K562 (cell line): ENCODE measurements around the gene PIMREG. TPM values are rescaled to one million over a fixed set of nuclear protein-coding genes. Genes with fewer than 3 reads are reported as not detected.
A peak's percentile ranks its signal among the peaks of the same experiment; 100 is the strongest.

Experiments
- ATAC-seq: fragments of 200-7000 bp; cut with Tn5 transposase; 3 replicates; pipeline ENCODE4 v1.9.1; 2020; ENCODE audit warnings: moderate library complexity
- BruUV-seq: library from RNA; stranded (reverse); fragments of 400-500 nt; replicated peaks from 2 replicates; lab custom pipeline; 2021; lab: Mats Ljungman, UMichigan
- CTCF ChIA-PET: fragments of 300-600 bp; formaldehyde crosslinking; extraction: SDS; loops from one replicate; lab custom pipeline; 2021; ENCODE audit warnings: low intra/inter-chr PET ratio; lab: Yijun Ruan, JAX
- POLR2A ChIA-PET: fragments of 300-600, 350-650 bp; sonication (Branson Sonifier 250); formaldehyde crosslinking; extraction: SDS; loops from one replicate; lab custom pipeline; 2021; ENCODE audit warnings: antibody characterized with exemption, inconsistent platforms; lab: Yijun Ruan, JAX
- DNase-seq, 4 experiments: peaks; one replicate each; pipeline versions ENCODE4 v3.0.0 to v3.0.0-alpha.2; 2011 to 2018; ENCODE audit warnings: low spot score in 3 of 4, mixed read lengths in 3 of 4; ENCODE audit errors: extremely low read depth in 1 of 4
- FAIRE-seq: peaks from 2 replicates; lab custom pipeline; 2011; peaks lifted over from hg19 to GRCh38; lab: Jason Lieb, UNC
- H2AFZ ChIP-seq: 2 replicates; pipeline ENCODE4 v1.6.0; 2011; ENCODE audit warnings: low read depth, low read length, control low read depth, inconsistent platforms
- H3K27ac ChIP-seq: fragments of 200-600 bp; 3 replicates; pipeline ENCODE4 v1.8.0; 2011; ENCODE audit warnings: low read depth, mild to moderate bottlenecking, control low read depth, inconsistent platforms, low read length, moderate library complexity, mixed read lengths; ENCODE audit errors: extremely low read depth
- H3K27me3 ChIP-seq, 2 experiments: fragments of 300-600 bp in 1 of 2; 2 replicates in 1 of 2; 3 replicates in 1 of 2; pipeline versions ENCODE4 v1.6.0 to v1.8.0; 2011; ENCODE audit warnings: inconsistent platforms in 2 of 2, low read length in 2 of 2, mild to moderate bottlenecking in 1 of 2, mixed read lengths in 1 of 2, moderate library complexity in 1 of 2; ENCODE audit not compliant: control insufficient read depth in 2 of 2, insufficient read depth in 2 of 2
- H3K36me3 ChIP-seq: fragments of 300-600 bp; 3 replicates; pipeline ENCODE4 v1.8.0; 2011; ENCODE audit warnings: mild to moderate bottlenecking, low read length, inconsistent platforms; ENCODE audit not compliant: control insufficient read depth, insufficient read depth
- H3K4me1 ChIP-seq, 2 experiments: fragments of 200-600 bp in 1 of 2; replicated peaks in 1 of 2; 2 replicates in 1 of 2; 3 replicates in 1 of 2; pipeline versions ENCODE4 v1.5.1 to v1.8.0; 2011; ENCODE audit warnings: inconsistent platforms in 2 of 2, low read length in 2 of 2, mild to moderate bottlenecking in 1 of 2, mixed read lengths in 1 of 2, moderate library complexity in 1 of 2; ENCODE audit not compliant: control insufficient read depth in 2 of 2, insufficient read depth in 2 of 2
- H3K4me2 ChIP-seq: 2 replicates; pipeline ENCODE4 v1.6.1; 2011; ENCODE audit warnings: low read length, control low read depth, inconsistent platforms, mixed read lengths; ENCODE audit not compliant: insufficient read depth
- H3K4me3 ChIP-seq: fragments of 200-600 bp; sonication (generic), shearing (Covaris generic); 2 replicates; pipeline ENCODE4 v1.5.1; 2016; ENCODE audit warnings: control low read depth, inconsistent platforms
- H3K79me2 ChIP-seq: fragments of 200-600 bp; 3 replicates; pipeline ENCODE4 v1.8.0; 2011; ENCODE audit warnings: low read length, inconsistent platforms; ENCODE audit not compliant: control insufficient read depth, insufficient read depth
- H3K9ac ChIP-seq, 2 experiments: 2 replicates each; pipeline versions ENCODE4 v1.6.0 to v1.6.1; 2011; ENCODE audit warnings: low read depth in 2 of 2, low read length in 2 of 2, control low read depth in 1 of 2, inconsistent platforms in 1 of 2, mild to moderate bottlenecking in 1 of 2, mixed read lengths in 1 of 2; ENCODE audit not compliant: insufficient read depth in 1 of 2
- H3K9me1 ChIP-seq: one replicate; pipeline ENCODE4 v1.6.0; 2011; ENCODE audit warnings: inconsistent platforms, mild to moderate bottlenecking, low read length, moderate library complexity; ENCODE audit not compliant: control insufficient read depth, insufficient read depth
- H3K9me3 ChIP-seq: replicated peaks from 2 replicates; pipeline ENCODE4 v1.5.1; 2011; ENCODE audit warnings: low read depth, low read length, inconsistent platforms; ENCODE audit not compliant: control insufficient read depth, insufficient read depth
- H4K20me1 ChIP-seq: replicated peaks from 2 replicates; pipeline ENCODE4 v1.6.1; 2011; ENCODE audit warnings: low read length, inconsistent platforms, mixed read lengths; ENCODE audit not compliant: control insufficient read depth, insufficient read depth
- BACH1 ChIP-seq: fragments of 200-800 bp; sonication (Bioruptor generic); IDR thresholded peaks from 2 replicates; pipeline ENCODE4 v1.6.1; 2016; ENCODE audit warnings: missing genetic modification characterization, missing compliant biosample characterization
- E2F8 ChIP-seq: fragments of 450-650 bp; IDR thresholded peaks from 2 replicates; pipeline ENCODE4 v1.7.1; 2018; ENCODE audit warnings: mild to moderate bottlenecking, low read depth; ENCODE audit not compliant: partially characterized antibody
- FOXJ2 ChIP-seq: fragments of 200-800 bp; sonication (Bioruptor generic); IDR thresholded peaks from 2 replicates; pipeline ENCODE4 v1.6.1; 2016; ENCODE audit warnings: missing genetic modification characterization, missing compliant biosample characterization
- GMEB1 ChIP-seq: fragments of 250-450 bp; sonication (Bioruptor Pico); IDR thresholded peaks from 2 replicates; pipeline ENCODE4 v1.4.0; 2020; ENCODE audit warnings: mild to moderate bottlenecking
- IRF2 ChIP-seq: sonication (generic); formaldehyde crosslinking; IDR thresholded peaks from 2 replicates; pipeline ENCODE4 v1.8.1; 2022; ENCODE audit warnings: mild to moderate bottlenecking, missing genetic modification reagents
- KDM5B ChIP-seq: fragments of 200-600 bp; sonication (generic); IDR thresholded peaks from 2 replicates; pipeline ENCODE4 v1.6.1; 2012; ENCODE audit warnings: low read depth, mild to moderate bottlenecking, moderate library complexity, low read length, control low read depth, inconsistent platforms; ENCODE audit not compliant: insufficient replicate concordance
- MAFG ChIP-seq: fragments of 450-650 bp; conservative IDR thresholded peaks from 2 replicates; pipeline ENCODE4 v1.6.1; 2016; ENCODE audit warnings: missing genetic modification characterization, missing compliant biosample characterization
- NFIC ChIP-seq: fragments of 450-650 bp; IDR thresholded peaks from 2 replicates; pipeline ENCODE4 v1.6.1; 2017; ENCODE audit warnings: mild to moderate bottlenecking, inconsistent platforms
- STAT5A ChIP-seq: IDR thresholded peaks from 2 replicates; pipeline ENCODE4 v1.6.1; 2012; ENCODE audit warnings: low read length, inconsistent platforms, borderline replicate concordance
- TCF3 ChIP-seq: sonication (generic); formaldehyde crosslinking; IDR thresholded peaks from 2 replicates; pipeline ENCODE4 v1.4.0; 2020; ENCODE audit warnings: mild to moderate bottlenecking, missing genetic modification reagents
- ZNF311 ChIP-seq: fragments of 250-450 bp; sonication (Bioruptor Pico); IDR thresholded peaks from 2 replicates; pipeline ENCODE4 v1.4.0; 2020; ENCODE audit warnings: mild to moderate bottlenecking, moderate library complexity
- ZNF707 ChIP-seq: fragments of 250-450 bp; sonication (Bioruptor Pico); conservative IDR thresholded peaks from 2 replicates; pipeline ENCODE4 v1.8.0; 2022; ENCODE audit warnings: inconsistent platforms, mild to moderate bottlenecking, moderate library complexity
- ZNF780A ChIP-seq: fragments of 250-450 bp; sonication (Bioruptor Pico); IDR thresholded peaks from 2 replicates; pipeline ENCODE4 v1.5.0; 2021; ENCODE audit warnings: mild to moderate bottlenecking
- WGBS: fragments of 100-300 bp; shearing (Covaris generic); methylation state at CpG from one replicate; pipeline ENCODE4 v1.1.6; 2016; ENCODE audit warnings: low coverage, mixed read lengths; ENCODE audit not compliant: insufficient coverage; ENCODE audit errors: missing lambda C conversion rate; 5-methylcytosine and 5-hydroxymethylcytosine counted together
- in situ Hi-C: fragments of 300-500 bp; cut with MboI; formaldehyde crosslinking; loops from 4 replicates; pipeline ENCODE4 v1.15.0; 2018; ENCODE audit warnings: inconsistent platforms, mixed read lengths
- intact Hi-C: fragments of 100-400 bp; cut with micrococcal nuclease; formaldehyde crosslinking; loops from 2 replicates; pipeline ENCODE4 v1.14.2; 2022
- polyA plus RNA-seq, 8 experiments: library from polyadenylated mRNA; depleted of rRNA in 4 of 8; stranded (reverse) in 5 of 8; unstranded in 3 of 8; fragments of >200 nt; fragmentation: Nextera tagmentation in 2 of 8; fragmentation: Illumina TruSeq in 1 of 8; extraction: Ambion mirVana in 2 of 8; extraction: Trizol in 1 of 8; gene quantifications; 2 replicates each; pipeline versions ENCODE4 v1.2.1 to v1.2.3, GENCODE V29; 2011 to 2014; ENCODE audit warnings: inconsistent platforms in 1 of 8, missing spikeins in 1 of 8
- total RNA-seq, 7 experiments: library from RNA; depleted of rRNA in 6 of 7; stranded (reverse); fragments of >200 nt in 6 of 7; fragmentation: Illumina TruSeq in 2 of 7; extraction: Trizol in 2 of 7; gene quantifications; 2 replicates each; pipeline versions ENCODE4 v1.2.1 to v1.2.3, GENCODE V29; 2011 to 2021; ENCODE audit warnings: low replicate concordance in 1 of 7
- TF ChIP-seq, protein P1 (sequence below), 2 experiments: IDR thresholded peaks; 2 replicates each; pipeline ENCODE4 v1.6.1; 2012; ENCODE audit warnings: improper control_type of control experiment in 2 of 2, low read depth in 2 of 2, low read length in 2 of 2, borderline replicate concordance in 1 of 2
- TF ChIP-seq, protein P2 (sequence below): sonication (generic); formaldehyde crosslinking; IDR thresholded peaks from 2 replicates; pipeline ENCODE4 v1.8.0; 2022; ENCODE audit warnings: missing genetic modification reagents, mild to moderate bottlenecking, moderate library complexity, borderline replicate concordance

PIMREG gene
- total and polyA plus RNA-seq, 9 of the 15 experiments (the other 6 are each of a cell fraction or from before 2014, with no cell fraction given), result 1.1 to 16.7 (median 9.4) TPM

GRCh38 chr17:6476810-6477179, 32.5 kb downstream of the PIMREG start:
- Histone ChIP-seq H3K9me1 (no peaks in the 10 kb centered on the region), H3K36me3 (no peaks in the 10 kb centered on the region), H3K4me3 (no peak overlapping the region), H3K27ac (no peak overlapping the region), H2AFZ (no peak overlapping the region), H4K20me1 (0 out of 2 replicates have a peak, but pooled peaks cover 7% of the 10 kb centered on the region), H3K9me3 (no peaks in the 10 kb centered on the region), H3K27me3 (peaks cover 0 to 6% of the 10 kb centered on the region in 2 experiments; a peak in 1 of 5 replicates), H3K9ac (no peak overlapping the region), H3K79me2 (no peaks in the 10 kb centered on the region), H3K4me1 (peaks cover 4 to 8% of the 10 kb centered on the region in 2 experiments; a peak in 3 of 5 replicates), H3K4me2 (peak overlapping the region; percentile 43; the same call in 1 of the 2 replicates)
- peak; percentile 80 for ATAC-seq
- in situ Hi-C loops (no loop called here), intact Hi-C loops (no loop called here)
- DNase-seq, result peak; percentile 70 to 80 (median 73)
- BruUV-seq, result no TSS peak
- 10% methylated on average over 5 of the region's 10 CpGs for WGBS
- no peak for FAIRE-seq
- ChIA-PET POLR2A (no interaction called here), CTCF (no interaction called here)
- TF ChIP-seq BACH1 (tag), result no peak
- TF ChIP-seq IRF2 (CRISPR knock-in tag), result no peak
- TF ChIP-seq ZNF780A, result no peak
- TF ChIP-seq STAT5A, result no peak
- peak; percentile 99 for TF ChIP-seq NFIC
- peak; percentile 38; the same call in 1 of the 2 replicates for TF ChIP-seq TCF3 (CRISPR knock-in tag)
- TF ChIP-seq GMEB1 (CRISPR knock-in tag), result no peak
- no peak for TF ChIP-seq FOXJ2 (tag)
- no peak for TF ChIP-seq MAFG (tag)
- no peak for TF ChIP-seq ZNF311 (CRISPR knock-in tag)
- no peak for TF ChIP-seq KDM5B
- TF ChIP-seq ZNF707 (CRISPR knock-in tag), result no peak
- TF ChIP-seq, protein P1, sequence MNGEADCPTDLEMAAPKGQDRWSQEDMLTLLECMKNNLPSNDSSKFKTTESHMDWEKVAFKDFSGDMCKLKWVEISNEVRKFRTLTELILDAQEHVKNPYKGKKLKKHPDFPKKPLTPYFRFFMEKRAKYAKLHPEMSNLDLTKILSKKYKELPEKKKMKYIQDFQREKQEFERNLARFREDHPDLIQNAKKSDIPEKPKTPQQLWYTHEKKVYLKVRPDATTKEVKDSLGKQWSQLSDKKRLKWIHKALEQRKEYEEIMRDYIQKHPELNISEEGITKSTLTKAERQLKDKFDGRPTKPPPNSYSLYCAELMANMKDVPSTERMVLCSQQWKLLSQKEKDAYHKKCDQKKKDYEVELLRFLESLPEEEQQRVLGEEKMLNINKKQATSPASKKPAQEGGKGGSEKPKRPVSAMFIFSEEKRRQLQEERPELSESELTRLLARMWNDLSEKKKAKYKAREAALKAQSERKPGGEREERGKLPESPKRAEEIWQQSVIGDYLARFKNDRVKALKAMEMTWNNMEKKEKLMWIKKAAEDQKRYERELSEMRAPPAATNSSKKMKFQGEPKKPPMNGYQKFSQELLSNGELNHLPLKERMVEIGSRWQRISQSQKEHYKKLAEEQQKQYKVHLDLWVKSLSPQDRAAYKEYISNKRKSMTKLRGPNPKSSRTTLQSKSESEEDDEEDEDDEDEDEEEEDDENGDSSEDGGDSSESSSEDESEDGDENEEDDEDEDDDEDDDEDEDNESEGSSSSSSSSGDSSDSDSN (IDR thresholded peaks at IDR 0.05; ENCODE audit: borderline replicate concordance in 1 of 2, low read depth in 2 of 2, low read length in 2 of 2), result no peak
- TF ChIP-seq E2F8, result no peak
- TF ChIP-seq, protein P2, sequence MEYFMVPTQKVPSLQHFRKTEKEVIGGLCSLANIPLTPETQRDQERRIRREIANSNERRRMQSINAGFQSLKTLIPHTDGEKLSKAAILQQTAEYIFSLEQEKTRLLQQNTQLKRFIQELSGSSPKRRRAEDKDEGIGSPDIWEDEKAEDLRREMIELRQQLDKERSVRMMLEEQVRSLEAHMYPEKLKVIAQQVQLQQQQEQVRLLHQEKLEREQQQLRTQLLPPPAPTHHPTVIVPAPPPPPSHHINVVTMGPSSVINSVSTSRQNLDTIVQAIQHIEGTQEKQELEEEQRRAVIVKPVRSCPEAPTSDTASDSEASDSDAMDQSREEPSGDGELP (CRISPR knock-in tag), result peak; percentile 28; the same call in 1 of the 2 replicates
